Mucosa of gallbladder (tissue), 1 donor: ENCODE results near the gene SGCG. TPM values are rescaled to one million over a fixed set of nuclear protein-coding genes. Genes with fewer than 3 reads are reported as not detected.

Source experiments
- DNase-seq: peaks from one replicate; pipeline ENCODE4 v3.0.0-alpha.2; 2020; ENCODE audit warnings: low spot score
- total RNA-seq: library from RNA; stranded (reverse); gene quantifications from one replicate; pipeline ENCODE4 v1.2.1, GENCODE V29; 2021
- donor health status: DM: no; HTN: no; CAD: no.

The SGCG gene
- total RNA-seq, 1 donor from 2014 or later = 0.20 TPM

- DNase-seq = no peak
Measured at GRCh38 chr13:23325191-23325590, 144.4 kb downstream of the SGCG start.

- no peak for DNase-seq
Measured at GRCh38 chr13:23330356-23330755, 149.6 kb downstream of the SGCG start.

DNA sequence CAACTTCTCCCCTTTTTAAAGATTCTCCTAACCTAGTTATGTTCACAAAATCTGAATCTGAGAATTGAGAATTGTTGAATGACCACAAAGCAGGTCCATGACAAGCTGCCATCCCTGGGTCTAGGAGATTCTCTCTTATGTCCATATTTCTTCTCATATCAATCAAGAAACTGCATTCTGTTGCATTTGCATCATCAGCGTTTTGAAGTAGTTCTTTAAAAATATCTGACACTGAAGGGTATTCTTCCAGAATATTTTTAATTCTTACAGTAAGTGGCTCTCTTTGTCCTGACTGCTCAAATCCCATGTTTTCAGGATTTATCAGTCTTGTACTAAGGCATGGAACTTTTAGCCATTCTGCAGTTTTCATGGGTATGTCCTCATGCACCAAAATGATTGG lies 158.4 kb downstream of the SGCG start:
- DNase-seq = no peak

DNA sequence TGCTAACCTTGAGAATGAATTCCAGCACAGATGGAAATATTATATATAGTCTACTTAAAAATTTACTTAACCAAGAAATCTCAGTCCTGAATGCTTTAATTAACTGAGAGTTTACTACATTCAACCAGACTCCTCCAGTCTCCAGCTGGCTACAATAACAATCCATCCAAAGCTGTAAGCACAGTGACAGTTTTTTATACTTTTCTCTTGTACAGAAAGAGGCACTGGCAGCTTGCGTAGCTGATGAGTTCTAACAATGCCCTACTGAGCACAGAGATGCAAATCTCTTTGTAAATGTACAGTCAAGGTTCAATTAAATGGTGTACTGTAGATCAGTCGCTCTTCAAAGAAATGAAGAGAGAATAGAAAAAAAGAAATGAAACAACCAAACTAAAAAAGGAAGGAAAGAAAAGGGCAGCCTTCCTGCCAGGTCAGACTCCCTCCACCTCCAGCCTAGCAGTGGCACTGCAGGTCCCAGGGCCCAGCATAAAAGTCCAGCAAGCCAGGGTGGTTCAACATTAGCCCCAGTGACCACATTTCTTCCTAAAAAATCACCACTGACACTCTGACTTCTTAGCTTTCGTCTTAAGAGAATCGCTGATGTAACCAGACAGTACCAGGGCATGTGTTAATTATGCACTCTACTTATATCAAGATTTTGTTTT lies 164.3 kb downstream of the SGCG start:
- DNase-seq = no peak

GRCh38 chr13:23347601-23348000 lies 166.8 kb downstream of the SGCG start:
- no peak for DNase-seq

- DNase-seq = peak; percentile 13
Measured at GRCh38 chr13:23348262-23349127, 167.7 kb downstream of the SGCG start.

GRCh38 chr13:23349161-23349897 lies 168.6 kb downstream of the SGCG start:
- no peak for DNase-seq

DNA sequence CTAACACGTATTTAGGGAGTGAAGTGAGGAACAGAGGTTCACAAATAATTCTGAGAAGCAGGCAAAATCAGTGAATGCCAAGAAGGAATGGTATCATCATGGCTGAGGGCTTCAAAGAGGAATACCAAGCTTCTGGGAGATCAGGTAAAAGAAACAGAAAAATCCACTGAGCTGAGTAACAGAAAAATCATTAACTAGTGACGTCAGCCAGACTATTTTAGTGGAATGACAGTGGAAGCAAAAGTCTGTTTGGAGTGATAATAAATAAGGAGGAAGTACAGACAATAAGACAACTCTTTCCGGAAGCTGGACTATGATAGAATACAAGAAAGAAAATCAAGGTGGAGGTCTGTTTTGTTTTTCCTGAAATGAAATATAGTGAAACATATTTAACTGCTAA lies 169.2 kb downstream of the SGCG start:
- no peak for DNase-seq

DNA sequence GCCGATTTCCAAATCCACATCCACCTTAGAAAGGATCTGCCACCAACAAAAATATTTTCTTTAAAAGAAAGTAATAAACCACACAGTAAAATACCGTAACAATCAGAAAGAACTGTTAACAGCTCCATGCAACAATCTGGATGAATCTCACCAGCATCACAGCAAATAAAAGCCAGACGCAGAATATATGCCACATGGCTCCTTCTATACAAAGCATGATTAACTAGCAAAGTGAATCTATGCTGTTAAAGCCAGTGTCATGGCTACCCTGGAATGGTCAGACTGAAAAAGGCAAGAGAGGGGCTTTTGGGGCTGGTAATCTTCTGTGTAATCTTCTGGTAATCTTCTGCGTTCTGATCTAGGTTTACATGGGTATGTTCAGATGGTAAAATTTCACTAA lies 171.4 kb downstream of the SGCG start:
- no peak for DNase-seq

- no peak for DNase-seq
Measured at GRCh38 chr13:23354520-23354919, 173.7 kb downstream of the SGCG start.

DNA sequence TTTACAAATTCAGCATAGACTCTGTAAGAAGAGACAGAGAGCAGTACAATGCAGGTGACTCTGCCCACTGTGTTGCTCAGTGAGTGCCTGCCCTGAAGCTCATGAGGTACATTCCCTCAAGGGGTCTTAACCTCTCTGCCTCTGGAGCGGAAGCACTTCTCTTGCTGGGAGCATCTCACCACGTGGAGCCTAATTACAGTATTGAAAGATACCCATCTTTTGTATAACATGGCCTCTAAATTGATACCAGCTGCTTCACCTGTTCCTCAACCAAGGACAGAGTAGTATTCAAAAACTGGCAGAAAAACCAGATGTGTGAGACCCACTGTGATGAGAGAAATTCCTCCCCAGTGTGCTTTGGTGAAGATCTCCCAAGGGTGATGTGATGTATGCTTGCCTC lies 175.6 kb downstream of the SGCG start:
- no peak for DNase-seq

- no peak for DNase-seq
Measured at GRCh38 chr13:23357349-23357748, 176.6 kb downstream of the SGCG start.

DNA sequence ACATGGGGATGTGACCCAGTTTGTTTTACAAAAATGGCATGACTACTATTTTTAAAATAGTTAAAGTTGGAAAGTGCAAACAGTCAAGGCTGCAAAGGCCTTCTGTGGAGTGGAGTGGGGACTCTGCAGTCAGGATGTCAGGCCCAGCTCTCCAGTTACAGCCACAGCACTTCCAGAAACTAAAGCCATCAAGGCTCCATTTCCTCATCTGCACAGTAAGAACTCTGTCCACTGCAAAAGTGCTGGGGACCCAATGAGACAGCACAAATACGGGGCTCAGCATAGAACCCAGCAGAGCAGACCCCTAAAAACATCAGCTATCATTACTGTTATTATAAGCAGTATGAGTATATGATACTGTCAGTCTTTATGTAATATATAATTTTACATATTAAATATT lies 179.1 kb downstream of the SGCG start:
- DNase-seq = no peak

DNA sequence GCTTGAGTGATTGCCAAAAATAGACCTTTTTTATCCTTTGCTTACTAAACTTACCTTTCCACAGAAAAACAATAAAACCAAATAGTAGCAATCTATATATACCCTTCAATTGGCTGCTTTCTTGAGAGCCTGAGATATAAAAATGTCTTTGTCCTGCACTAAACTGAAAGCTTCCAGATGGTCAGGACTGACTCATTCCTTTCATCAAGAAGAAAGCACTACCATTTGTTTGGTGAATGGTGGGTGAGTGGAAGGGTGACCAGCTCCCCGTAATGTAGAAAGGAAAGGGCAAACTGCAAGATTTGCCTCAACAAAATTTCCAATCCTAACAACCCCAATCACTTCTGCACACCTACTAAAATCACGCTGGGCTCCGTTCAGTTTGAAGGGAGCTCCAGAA lies 184.9 kb downstream of the SGCG start:
- no peak for DNase-seq

DNA sequence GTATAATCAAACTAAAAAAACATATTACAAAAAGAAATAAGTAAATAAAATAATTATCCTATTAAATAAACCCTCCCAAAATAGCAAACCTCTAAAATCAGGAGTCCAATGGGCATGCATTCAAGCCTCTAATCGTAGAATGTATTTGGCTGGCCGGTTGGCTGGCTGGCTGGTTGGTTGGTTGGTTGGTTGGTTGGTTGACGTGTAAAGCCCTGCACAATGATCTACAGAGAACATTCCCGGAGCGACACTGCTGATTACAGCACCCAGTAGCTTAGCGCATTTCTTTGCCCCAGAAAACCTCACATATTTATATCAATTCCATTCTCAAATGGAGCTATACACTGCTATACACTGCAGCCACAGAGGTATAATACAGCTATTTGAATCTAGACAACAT lies 187.1 kb downstream of the SGCG start:
- DNase-seq = no peak

GRCh38 chr13:23372264-23372906 lies 191.6 kb downstream of the SGCG start:
- no peak for DNase-seq
